SKM-1 (cell line): ENCODE measurements around the gene CDC42EP2.

Source experiments
- DNase-seq: peaks from one replicate; lab custom pipeline; 2025; ENCODE audit not compliant: unreplicated experiment; lab: John Stamatoyannopoulos, UW

Gene CDC42EP2, protein sequence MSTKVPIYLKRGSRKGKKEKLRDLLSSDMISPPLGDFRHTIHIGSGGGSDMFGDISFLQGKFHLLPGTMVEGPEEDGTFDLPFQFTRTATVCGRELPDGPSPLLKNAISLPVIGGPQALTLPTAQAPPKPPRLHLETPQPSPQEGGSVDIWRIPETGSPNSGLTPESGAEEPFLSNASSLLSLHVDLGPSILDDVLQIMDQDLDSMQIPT

DNA sequence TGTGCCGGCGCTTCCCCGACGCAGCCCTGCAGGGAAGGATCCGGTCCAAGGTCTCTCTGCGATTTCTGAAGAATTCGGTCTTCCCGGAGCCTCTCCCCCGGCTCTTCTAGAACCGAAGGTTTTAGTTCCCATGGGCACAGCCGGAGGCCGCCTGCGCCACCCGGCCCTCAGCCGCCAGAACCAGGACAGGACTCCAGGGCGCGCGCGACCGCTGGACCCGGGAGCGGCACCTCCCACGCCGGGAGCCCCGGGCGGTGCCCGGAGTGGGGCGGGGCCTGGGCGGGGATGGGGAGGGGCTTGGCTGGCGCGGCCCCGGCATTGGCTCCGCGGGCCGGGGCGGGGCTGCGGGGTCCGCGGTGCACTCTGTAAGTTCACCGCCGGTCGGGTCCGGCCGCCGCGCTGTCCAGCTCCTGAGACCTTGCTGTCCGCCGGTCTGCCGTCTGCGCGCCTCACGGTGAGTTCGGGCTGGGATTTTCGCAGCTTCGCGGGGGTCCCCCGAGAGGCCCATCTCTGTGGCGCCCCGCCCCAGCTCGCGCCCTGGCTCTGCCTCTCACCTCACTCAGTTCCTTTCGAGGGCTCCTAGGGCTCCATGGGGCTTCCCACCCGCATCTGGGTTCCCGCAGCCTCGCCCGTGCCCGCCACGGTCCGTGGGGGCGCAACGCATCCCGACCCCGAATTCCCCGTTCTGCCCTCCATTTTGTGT, at the start of gene CDC42EP2:
Gene CDC42EP2 (plus strand): TSS at position 366 of the 703 bp plus-strand sequence. CDS start 6,033 bp downstream, outside the sequence.
- DNase-seq: peak; percentile 46

DNA sequence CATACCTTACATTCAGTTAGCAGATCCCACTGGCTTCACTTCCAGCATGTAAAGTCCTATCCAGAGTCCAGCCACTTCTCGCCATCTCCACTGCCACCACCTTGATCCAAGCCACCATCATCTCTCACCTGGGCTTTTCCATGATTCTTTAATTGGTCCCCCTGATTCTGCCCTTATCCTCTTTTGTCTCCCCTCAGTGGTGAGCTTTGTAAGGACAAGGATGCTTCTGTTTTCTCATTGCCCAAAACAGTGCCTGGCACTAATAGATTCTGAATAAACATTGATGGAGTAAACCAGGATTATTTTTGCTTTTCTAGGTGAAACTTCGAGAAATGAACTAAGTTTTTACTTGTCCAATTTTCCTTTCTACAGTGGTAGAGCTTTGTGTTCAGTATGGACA, 48.5 kb upstream of the CDC42EP2 start:
- no peak for DNase-seq

DNA sequence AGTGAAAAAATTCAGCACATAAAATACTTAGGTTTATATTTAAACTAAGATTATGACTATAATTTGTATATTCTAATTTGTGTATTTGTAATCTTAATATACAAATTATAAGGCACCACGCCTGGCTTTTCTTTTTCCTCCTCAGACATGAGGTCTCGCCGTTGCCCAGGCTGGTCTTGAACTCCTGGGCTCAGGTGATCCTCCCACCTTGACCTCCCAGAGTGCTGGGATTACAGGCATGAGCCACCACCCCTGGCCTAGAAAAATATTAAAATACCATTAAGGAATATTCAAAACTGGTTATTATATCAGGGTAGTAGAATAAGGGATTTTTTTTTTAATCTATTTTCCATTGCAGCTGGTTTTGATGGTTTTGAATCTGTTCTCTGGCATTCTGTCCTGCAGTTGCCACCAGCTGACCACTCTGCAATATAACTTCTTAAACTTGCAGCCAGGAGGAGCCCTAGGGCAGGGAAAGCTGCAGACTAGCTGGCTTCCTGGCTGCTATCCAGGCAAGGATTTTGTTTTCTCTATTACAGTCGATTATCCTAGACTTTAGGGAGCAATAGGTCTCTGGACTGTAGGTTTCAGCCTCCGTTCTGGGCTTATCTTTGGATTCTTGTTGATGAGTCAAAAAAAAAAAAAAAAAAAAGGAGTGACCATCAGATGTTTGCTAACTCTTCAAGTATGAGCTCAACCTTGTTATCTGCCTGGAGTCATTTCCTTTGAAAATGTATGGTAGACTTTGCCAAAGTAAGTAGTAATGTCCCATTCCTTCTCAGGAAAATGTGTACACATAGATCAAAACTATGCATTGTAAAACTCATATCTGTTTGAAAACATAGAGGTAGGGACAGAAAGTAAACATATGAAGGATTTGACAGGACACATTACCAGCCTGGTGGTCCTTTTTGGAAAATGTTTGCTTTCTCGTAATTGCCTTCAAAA, 39.7 kb upstream of the CDC42EP2 start:
- DNase-seq: peak; percentile 29

DNA sequence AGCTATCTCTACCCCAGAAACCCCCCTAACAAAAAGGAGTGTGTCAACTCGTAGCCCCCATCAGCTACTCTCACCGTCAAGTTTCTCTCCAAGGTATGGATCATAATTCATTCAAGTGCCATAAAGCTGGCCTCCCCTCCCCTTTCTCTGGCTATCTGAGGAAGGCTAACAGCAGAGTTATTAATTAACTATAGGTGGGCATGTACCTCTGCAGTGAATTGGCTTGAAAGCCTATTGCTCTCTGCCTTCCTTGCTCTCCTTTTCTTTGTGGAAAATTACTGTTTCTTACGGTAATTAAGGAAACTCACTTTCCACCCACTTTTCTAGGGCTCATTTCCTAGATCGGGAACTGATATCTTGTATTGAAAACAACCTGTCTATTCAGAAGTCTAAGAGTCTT, 38.8 kb upstream of the CDC42EP2 start:
- DNase-seq: no peak

DNA sequence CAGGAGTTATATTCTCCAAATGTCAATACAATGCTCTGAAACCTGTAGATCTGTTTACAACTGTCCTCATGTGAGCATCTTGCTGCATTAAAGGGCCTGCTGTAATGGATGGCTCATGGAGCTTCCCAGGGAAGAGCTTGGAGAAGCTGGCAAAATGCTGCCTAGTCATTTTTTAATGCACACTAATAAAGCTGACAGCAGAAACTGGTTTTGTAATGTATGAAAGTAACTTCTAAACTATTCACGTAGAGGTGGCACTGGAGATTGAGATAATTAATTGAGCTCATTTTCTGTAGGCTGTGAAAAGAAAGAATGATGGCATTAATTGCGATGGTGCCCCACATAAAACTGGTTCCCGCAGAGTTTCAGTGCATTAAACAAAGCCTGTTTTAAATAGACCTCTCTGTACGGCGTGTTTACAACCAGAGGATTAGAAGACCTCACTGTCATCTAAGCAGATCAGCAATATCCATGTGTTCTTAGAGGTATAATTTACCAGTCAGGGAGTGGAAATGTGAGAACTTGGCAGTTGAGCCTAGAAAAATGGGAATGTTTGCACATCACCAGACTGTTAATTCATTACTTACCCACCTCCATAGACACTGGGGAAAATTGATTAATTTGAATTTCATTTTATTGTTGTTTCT, 36.9 kb upstream of the CDC42EP2 start:
- no peak for DNase-seq

DNA sequence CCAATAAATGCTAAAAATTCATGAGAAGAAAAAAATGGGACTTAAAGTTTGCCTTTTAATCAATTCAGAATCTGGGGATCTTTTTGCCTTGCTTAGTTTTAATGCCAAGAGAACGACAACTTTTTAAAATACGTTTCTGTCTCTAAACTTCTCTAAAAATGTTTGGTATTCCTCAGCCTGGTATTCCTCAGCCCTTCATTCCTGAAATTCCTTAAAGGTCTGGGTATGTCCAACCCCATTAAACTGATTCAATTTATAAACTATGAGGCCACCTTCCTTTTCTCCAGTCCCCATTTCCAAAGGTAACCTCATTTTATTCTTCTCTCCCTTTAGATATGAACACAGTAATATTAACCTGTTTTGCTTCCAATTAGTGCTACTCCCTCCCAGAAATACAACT, 36.3 kb upstream of the CDC42EP2 start:
- no peak for DNase-seq

DNA sequence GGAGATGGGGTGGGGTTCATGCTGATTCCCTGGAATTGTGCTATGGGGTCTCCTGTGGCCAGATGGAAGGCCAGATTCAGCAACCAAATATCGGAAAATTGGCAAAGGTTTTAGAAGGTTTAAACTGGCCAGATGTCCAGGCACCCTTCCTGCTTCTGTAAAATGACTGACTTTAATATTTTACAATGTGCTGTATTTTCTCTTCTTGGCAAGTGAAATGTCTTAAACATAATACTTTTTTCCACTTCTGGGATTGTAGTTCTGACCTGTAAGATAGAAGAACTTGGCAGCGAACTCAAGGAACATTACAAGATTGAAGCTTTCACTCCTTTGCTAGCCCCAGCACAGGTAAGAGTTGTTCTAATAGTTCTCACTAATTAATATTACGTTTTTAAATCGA, 35.4 kb upstream of the CDC42EP2 start:
- DNase-seq: no peak

DNA sequence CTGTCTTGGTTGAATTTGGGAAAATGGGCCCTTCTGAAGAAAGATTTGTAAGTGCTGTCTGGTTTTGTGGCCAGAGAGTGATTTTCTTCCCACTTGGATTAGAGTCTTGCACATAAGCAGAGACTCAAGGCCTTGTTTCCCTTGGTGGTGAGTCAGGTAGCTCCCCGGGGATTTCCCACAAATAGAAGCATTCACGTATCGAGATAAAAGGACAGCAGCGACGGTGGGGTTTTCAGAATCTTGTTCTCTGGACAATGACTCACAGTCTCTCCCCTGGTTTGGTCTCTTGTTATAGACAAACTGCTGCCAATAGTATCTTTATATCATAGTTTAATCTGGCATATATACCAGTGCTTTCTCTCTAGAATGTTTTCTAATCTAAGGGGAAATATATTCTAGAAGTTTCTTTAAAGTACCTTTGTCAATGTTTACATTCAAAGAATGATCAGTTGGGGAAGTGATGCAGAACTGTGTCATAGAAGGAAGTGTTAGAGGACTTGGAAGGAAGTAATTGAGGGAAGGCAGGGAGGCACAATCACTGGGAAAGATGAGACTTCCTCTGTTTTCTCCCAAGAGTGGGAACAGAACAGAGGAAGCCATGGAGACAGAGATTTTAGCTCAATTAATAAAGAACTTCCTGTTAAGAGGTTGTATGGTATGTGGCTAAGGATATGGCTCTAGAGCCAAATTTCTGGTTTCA, 34.8 kb upstream of the CDC42EP2 start:
- DNase-seq: no peak

DNA sequence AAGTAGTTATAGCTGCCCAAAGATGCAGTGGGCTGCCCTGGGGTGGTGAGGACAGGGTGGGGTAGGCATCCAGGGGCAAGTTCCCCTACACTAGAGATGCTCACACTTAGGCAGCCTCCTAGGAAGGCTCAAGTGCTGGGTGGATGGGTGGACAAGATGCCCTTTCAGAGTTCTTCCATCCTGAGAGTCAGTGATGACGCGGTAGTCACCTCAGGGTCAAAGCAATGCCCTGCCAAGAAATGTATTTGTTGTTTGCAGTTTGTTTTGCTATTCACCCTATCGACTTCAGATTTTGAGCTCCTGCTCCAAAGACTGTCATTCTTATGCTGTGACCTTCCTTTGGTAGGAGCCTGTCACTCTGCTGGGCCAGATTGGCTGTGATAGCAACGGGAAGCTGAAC, 34.0 kb upstream of the CDC42EP2 start:
- no peak for DNase-seq

DNA sequence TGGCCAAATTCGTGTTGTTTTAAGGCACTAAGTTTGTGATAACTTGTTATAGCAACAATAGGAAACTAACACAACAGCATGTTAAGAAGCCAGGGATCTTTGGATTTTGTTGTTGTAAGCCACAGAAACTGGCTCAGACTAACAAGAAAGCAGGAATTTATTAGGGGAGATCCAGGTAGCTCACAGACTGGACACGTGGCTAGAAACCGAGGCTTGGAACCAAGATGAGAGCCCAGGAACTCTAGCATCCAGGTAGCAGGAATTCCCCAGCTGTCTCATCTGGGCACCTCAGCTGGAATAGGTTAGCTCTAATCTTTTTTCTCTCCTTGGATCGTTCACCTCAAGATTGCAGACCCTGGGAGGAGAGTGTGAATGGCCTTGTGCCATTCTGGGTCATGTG, 28.0 kb upstream of the CDC42EP2 start:
- DNase-seq: no peak

DNA sequence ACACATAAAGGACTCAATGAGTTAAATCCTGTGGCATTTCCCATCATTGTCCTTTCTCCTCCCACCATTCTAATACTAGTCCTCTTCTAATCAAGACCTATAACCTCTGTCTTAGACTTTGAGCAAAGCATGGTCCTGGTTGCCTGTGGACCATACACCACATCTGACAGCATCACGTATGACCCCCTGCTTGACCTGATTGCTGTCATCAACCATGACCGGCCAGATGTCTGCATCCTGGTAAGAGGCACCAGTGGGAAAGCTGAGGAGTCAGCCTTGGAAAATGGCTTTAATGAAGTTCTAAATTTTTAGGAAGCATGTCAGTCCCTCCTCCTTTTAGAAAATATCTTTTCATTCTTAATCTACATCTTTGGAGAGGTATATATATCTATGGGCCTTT, 27.1 kb upstream of the CDC42EP2 start:
- no peak for DNase-seq

DNA sequence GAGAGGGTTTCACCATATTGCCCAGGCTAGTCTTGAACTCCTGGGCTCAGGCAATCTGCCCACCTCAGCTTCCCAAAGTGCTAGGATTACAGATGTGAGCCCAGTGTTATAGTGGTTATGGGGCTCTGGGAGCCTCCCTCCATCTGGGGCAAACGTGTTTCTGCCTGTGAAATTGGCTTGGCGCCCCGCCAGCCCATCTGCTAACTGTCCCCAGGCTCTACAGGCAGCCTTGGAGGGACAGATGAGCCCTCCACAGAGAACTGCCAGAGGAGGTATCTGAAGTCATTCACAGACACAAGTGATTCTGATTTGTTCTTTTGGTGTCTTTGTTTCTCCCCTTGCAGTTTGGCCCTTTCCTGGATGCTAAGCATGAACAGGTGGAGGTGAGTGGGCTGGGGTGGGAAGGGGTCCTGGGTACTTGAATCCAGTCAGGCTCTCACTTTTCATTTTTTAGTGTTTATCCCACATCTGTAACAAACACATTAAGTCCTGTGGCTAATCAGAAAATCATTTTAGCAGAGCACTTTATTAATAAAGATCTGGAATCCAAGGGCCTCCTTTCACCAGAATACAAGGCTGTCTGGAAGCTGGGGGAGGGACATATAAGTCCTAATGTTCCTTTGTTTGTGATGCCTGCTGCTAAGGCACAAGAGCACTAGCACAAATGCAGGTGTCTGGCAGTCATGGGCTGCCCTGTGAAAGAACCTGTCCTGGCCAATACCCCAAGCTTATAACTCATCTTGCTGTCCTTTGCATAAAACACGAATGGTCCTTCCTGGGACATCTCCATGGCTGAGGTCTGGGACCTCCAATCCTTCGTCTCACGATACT, 25.7 kb upstream of the CDC42EP2 start:
- DNase-seq: no peak

DNA sequence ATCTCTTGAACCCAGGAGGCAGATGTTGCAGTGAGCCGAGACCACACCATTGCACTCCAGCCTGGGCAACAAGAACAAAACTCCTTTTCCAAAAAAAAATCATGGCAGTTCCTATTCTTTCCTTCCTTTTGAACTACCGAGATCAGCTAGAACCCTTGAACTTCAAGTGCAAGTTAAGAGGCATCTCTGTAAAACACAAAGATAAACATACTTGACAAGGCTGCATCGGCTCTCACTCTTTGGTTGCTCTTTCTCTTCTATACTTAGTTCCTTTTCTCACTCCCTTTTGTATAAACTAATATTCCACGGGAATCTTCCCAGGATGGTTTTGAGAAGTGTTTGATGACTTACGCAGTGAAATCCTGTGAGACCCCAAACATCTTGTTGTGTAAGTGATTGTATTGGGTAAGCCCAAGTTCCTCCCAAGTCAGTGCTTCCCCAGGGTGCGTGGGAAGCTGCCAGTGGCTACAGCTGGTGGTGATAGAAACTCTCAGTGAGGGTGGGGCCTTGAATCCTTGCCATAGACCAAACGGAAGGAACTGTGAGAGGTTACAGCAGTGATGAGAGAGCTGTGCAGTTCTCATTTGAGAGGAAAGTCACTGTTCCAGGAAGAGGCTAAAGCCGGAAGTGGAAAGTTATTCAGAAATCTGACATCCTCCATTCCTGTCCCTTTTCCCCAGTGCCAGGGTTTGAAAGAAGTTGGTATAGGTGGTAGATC, 24.1 kb upstream of the CDC42EP2 start:
- peak; percentile 92 for DNase-seq

DNA sequence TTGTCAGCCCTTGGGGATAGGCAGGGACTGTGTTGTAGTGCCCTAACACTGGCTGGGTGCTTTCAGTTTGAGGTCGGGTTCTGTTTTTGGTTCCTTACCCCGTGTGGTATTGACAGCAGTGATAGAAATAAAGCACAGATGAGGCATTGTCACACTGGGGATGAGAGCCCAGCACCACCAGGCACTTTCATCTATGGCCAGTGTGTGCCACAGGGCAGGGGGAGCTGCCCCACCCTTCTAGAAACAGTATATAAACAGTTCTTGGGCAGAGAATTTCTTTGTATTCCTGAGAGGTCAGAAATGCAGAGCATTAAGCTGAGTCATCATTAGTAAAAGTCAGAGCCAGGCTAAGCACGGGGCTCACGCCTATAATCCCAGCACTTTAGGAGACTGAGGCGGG, 23.1 kb upstream of the CDC42EP2 start:
- no peak for DNase-seq

DNA sequence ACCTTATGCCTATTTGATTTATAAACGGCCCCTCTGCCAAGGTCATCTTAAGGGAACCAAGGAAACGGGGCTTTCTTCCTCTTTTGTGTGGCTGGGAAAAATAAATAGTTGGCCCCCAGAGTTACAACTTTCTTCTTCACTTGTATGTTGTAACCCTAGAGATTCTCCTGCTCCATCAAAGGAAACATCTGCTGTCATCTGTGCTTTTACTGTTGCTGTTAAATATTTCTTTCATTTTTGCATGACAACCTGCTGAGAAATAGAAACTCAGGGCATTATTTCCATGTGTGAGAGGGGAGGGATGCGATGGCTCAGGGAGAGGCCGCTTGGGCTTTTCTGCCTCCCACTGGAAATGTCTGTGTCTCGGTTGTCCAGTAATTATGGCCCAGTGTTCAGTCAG, 21.8 kb upstream of the CDC42EP2 start:
- DNase-seq: no peak

DNA sequence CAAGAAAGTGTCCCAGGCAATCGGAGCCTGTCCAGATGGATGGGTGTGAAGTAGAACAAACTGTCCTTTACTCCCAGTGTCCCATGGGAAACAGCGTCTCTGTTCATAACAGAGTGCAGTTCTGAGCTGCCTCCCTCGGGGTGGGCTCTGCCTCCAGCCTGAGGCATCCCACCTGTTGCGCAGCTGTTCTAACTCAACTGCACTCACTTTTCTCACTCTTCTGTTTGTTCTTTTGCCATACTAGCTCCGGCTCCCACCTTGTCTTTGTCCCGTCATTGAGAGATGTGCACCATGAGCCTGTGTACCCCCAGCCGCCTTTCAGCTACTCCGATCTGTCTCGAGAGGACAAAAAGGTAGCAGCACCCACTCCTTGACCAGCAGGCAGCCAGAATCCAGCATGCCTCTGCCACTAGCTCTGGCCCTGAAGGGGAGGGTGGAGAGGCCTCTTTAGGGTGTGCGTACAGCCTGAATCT, 20.7 kb upstream of the CDC42EP2 start:
- no peak for DNase-seq

DNA sequence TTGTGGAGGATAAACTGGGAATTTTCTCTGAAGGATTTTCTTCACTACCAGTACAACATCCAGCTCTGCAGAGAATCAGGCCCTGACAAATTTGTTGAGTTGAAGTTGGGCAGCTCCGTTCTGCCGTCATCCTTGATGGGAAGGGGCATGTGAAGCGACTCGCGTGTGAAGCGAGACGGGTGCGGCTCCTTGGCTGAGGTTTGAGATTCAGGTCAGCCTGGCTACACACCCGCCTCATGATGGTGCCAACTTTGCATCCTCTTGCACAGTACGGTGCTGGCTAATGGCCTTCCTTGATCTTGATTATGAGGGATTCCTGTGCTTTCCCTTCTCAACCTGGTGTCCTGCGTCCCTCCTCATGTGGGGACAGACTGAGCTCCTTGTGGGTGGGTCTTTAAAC, 19.7 kb upstream of the CDC42EP2 start:
- no peak for DNase-seq

DNA sequence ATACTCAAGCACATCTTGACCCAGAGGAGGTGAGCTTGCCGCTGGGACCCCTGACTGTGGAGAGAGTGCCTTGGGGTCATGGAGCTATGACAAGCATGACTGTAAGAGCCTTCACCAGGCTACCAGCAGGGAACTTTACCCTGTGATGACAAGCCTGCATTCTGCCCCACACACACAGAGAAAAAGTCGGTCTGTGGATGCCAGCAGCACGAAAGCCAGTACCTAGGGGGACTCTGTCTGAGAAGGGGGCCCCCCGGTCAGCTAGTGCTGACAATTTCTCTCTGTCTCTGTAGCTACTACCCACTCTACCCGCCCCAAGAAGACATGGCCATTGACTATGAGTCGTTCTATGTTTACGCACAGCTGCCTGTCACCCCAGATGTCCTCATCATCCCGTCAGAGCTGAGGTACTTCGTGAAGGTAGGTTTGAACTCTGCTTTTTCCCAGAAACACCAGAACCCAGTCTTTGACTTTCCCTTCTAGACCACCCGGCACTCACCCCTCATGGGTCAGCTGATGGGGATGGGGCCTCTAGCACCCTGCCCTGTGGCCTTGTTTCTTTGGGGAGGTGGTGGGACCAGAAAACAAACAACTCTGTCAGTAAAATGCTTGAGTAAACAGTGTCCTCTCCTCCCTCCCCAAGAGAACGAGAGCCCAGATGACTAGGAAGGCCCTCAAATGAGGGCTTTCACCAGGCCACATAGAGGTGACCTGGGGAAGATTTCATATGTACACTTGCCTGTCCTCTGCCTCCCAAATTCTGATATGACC, 18.9 kb upstream of the CDC42EP2 start:
- no peak for DNase-seq
